Activated CD4-positive, alpha-beta T cell treated with anti-CD3 and anti-CD28 coated beads, Interleukin-2, amount 50 U/mL, for 4 hours (primary cell): ENCODE data around the gene FRYL.
"Not testable (repeated sequence)": the region's sequence is repeated elsewhere in the genome, so short reads cannot be mapped to it uniquely, and the experiment has no call there.

Experiments
- DNase-seq, 2 experiments: peaks; one replicate each; pipeline ENCODE4 v3.0.0-alpha.2; 2020

The FRYL gene

GRCh38 chr4:48483006-48483776, 296.9 kb downstream of the FRYL start, which contains the start of gene SLC10A4:
SLC10A4 (plus strand) TSS chr4:48483343; CDS start chr4:48483562, 219 bp downstream.
- DNase-seq, result no peak

DNA sequence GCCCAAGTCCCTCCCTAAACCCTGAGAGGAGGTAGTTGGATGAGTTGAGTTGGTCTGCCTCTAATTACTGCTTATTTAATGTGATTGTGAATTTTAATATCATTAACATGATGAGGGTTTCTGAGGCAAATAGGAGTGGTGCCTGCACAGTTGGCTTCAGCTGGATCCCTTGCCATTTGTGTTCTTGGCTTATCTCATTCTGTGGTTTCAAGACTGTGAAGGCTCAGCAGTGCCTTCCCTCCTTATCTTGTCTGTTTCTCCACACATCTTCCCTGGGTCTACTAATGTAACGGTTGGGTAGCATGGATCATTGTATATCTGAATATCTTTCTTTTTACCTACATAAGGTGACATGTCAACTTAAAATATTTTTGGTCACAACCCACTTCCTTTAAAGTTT, 298.5 kb downstream of the FRYL start:
- no peak for DNase-seq

GRCh38 chr4:48478273-48478672, 301.8 kb downstream of the FRYL start:
- DNase-seq, result no peak

GRCh38 chr4:48475770-48476169, 304.3 kb downstream of the FRYL start:
- no peak for DNase-seq

DNA sequence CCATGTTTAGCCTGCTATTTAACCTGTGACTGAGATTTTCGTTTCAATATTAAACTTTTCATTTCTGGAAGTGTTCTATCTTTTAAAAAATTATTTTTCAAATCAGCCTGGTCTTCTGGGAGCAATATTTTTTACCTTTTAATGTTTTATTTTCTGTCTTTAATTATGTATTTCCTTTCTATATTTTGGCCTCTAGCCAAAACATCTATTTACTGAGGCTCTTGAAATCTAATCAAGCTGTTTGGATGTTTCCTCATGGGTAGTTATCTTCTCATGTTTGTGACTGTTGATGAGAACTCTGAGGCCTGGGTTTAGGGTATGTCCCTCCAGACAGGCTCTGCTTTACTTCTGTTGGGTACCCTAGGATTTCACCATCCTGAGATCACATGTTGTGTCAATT, 307.3 kb downstream of the FRYL start:
- no peak for DNase-seq

- no peak for DNase-seq
Measured at GRCh38 chr4:48470570-48470969, 309.5 kb downstream of the FRYL start.

GRCh38 chr4:48470137-48470536, 309.9 kb downstream of the FRYL start:
- no peak for DNase-seq

- DNase-seq, result no peak
Measured at GRCh38 chr4:48467891-48468290, 312.2 kb downstream of the FRYL start.

DNA sequence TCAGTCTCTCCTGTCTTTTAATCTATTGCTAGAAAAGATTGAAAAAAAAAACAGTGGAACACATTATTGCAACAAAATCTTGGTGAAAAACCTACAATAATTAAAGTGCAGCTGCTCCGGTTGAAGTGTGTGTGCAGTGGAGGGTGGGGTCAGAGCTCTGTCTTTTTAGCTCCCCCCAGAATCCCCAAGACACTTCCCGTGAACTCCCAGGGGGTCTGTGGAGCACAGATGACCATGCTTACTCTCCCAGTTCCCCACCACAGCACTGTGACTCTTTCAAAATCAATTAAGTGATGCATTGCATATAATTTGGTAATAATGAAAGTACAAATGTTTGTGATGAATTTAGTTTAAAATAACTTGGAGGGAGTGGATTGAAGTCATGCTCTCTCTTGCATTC, 312.6 kb downstream of the FRYL start:
- no peak for DNase-seq

DNA sequence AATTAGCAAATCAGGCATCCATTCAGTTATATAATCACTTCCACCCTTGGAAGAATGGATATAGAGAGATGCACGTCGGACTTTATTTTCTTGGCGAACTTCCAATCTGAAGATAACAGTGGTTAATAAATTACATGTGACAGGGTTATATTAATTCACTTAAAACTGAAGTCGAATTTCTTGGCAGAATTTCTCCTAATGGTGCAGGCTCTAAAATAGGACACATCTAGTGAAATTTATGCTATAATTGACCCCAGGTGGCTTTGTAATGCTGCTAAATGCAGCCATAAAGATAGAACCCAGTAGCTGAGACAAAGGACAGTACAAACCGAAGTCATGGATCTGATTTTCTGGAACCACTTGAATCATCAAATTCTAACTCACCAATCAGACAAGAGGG, 317.7 kb downstream of the FRYL start:
- no peak for DNase-seq

DNA sequence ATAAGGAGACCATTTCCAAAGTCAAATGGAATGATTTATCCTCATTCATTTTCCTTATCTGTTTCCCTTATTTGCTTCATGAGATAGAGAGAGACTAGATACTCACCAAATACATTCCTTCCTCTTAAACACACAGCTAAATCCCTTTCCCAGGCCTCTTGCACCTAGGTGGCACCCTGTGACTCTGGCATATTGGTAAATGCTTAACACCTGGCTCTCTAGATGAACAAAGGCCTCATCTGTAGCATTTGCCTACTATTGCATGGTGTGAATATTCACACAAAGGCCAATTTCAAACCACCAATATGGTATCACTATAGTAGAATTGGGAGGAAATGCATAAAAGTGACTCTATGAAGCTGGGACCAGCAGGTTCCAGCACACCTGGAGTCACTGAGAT, 319.1 kb downstream of the FRYL start:
- DNase-seq, result no peak

DNA sequence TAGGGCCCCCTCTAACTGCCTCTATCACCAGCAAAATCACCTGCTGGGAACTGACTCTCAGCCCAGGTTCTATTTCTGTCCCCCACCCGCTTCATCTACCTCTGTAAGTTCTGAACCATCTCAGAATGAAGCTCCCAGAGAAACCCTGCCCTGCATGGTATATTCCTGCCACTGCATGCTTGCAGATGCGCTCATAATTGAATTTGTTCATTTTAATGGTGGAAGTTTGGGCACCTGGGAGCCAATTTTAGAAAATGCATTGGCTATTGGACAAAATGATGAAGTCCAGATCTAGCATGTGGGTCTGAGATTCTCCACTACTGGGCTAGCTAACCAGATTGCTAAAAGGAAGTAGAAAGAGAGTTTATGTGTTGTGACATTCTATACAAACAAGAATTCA, 325.5 kb downstream of the FRYL start:
- DNase-seq, result no peak

- not testable (repeated sequence) for DNase-seq
Measured at GRCh38 chr4:48451656-48452055, 328.4 kb downstream of the FRYL start.

DNA sequence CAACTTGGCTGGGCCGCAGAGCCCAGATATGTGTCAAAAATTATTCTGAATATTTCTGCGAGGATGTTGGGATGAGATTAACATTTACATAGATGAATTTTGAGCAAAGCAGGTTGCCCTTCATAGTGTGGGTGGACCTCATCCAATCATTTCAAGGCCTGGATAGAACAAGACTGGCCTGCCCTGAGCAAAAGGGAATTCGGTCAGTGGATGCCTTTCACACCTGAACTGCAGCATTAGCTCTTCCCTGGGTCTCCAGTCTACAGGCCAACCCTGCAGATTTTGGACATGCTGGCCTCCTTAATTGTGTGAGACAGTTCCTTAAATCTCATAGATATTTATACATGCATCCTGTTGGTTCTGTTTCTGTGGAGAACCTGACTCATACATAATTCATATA, 329.3 kb downstream of the FRYL start:
- DNase-seq, result no peak

DNA sequence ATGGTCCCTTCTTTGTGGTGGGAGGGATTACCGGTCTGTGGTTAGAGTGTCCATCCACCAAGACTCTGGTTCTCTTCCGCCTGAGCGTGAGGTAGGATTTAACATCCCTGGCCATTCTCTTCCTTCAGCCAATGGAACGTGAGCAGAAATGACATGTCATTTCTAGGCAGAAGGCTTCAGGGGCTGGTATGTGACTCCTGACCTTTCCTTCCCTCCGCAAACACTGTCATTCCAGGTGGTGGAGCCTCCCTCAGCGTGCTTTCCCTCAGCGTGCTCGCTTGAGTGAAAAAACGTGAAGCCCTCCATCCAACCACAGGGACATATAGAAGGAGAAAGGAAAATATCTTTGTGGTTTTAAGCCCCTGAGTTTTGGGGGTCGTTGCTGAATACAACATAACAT, 330.9 kb downstream of the FRYL start:
- DNase-seq, result no peak
